K562 (cell line): ENCODE results near the gene CC2D1A.

Experiments used
- CHD1 ChIP-seq: fragments of 200-600 bp; sonication (generic); IDR thresholded peaks from one replicate; pipeline ENCODE4 v1.6.1; 2012; ENCODE audit warnings: mild to moderate bottlenecking, moderate library complexity, low read length, inconsistent platforms
- CTCF ChIP-seq, 3 experiments: IDR thresholded peaks in 2 of 3; conservative IDR thresholded peaks in 1 of 3; 2 replicates each; pipeline ENCODE4 v1.5.1; 2011 to 2012; ENCODE audit warnings: low read length in 3 of 3, mild to moderate bottlenecking in 3 of 3, control low read depth in 2 of 3, improper control_type of control experiment in 1 of 3, inconsistent platforms in 1 of 3, low read depth in 1 of 3, mixed read lengths in 1 of 3, moderate library complexity in 1 of 3; ENCODE audit not compliant: insufficient read depth in 2 of 3
- ERF ChIP-seq: fragments of 450-650 bp; formaldehyde crosslinking; IDR thresholded peaks from 2 replicates; pipeline ENCODE4 v1.4.0; 2020; ENCODE audit warnings: mild to moderate bottlenecking, mixed read lengths
- ID3 ChIP-seq, 2 experiments: fragments of 250-450 bp in 1 of 2; fragments of 450-650 bp in 1 of 2; sonication (Bioruptor Pico) in 1 of 2; IDR thresholded peaks; 2 replicates each; pipeline versions ENCODE4 v1.6.1 to v1.8.0; 2016 to 2021; ENCODE audit warnings: mild to moderate bottlenecking in 2 of 2, moderate library complexity in 2 of 2, missing compliant biosample characterization in 1 of 2, missing genetic modification characterization in 1 of 2
- KAT8 ChIP-seq: fragments of 450-650 bp; IDR thresholded peaks from 2 replicates; pipeline ENCODE4 v1.6.1; 2016; ENCODE audit warnings: low read depth, mild to moderate bottlenecking
- LARP7 ChIP-seq: fragments of 450-650 bp; IDR thresholded peaks from 2 replicates; pipeline ENCODE4 v1.6.1; 2016
- RAD21 ChIP-seq, 2 experiments: fragments of 250-450 bp in 1 of 2; fragments of 450-650 bp in 1 of 2; sonication (Bioruptor Pico) in 1 of 2; formaldehyde crosslinking in 1 of 2; IDR thresholded peaks in 1 of 2; conservative IDR thresholded peaks in 1 of 2; 2 replicates each; pipeline versions ENCODE4 v1.4.0 to v1.8.0; 2020 to 2022; ENCODE audit warnings: mild to moderate bottlenecking in 2 of 2, moderate library complexity in 1 of 2
- SAFB2 ChIP-seq: fragments of 200-400 bp; formaldehyde crosslinking; IDR thresholded peaks from 2 replicates; pipeline ENCODE4 v1.6.1; 2018; ENCODE audit warnings: borderline replicate concordance, low read length, low read depth, moderate library complexity; ENCODE audit not compliant: severe bottlenecking
- SREBF2 ChIP-seq: sonication (generic); formaldehyde crosslinking; IDR thresholded peaks from 2 replicates; pipeline ENCODE4 v1.4.0; 2020; ENCODE audit warnings: mild to moderate bottlenecking, missing genetic modification reagents
- YY1 ChIP-seq, 3 experiments: IDR thresholded peaks; 2 replicates each; pipeline ENCODE4 v1.6.1; 2011; ENCODE audit warnings: low read length in 2 of 3, mild to moderate bottlenecking in 2 of 3, moderate library complexity in 2 of 3, borderline replicate concordance in 1 of 3, control low read depth in 1 of 3, low read depth in 1 of 3; ENCODE audit not compliant: insufficient read depth in 3 of 3, insufficient replicate concordance in 2 of 3, control insufficient read depth in 1 of 3, insufficient read length in 1 of 3; ENCODE audit errors: extremely low read depth in 1 of 3
- ZNF282 ChIP-seq: sonication (generic); formaldehyde crosslinking; IDR thresholded peaks from 2 replicates; pipeline ENCODE4 v1.8.1; 2023; ENCODE audit warnings: missing genetic modification reagents

DNA sequence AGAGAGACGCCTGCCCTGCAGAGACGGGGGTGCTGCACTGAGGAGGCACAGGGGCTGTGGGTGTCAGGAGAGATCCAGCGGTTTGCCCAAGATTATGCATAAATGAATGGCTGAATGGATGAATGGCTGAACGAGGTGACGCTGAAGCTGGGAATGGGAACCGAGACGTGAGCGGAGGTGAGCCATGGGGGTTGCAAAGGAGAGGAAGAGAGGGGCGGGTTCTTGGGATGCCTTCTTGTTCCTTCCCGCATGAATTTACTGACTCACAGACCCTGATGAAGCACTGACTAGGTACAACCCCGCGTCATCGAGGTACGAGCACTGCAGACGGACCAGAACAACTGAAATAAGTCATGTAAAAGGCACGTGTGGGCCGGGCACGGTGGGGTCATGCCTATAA is 63.0 kb downstream of the CC2D1A start:
- TF ChIP-seq SREBF2 (CRISPR knock-in tag) (no peak), LARP7 (no peak), RAD21 (CRISPR knock-in tag; conservative IDR thresholded peaks at IDR 0.05 in 1 of 2, IDR thresholded peaks at IDR 0.05 in 1 of 2) (no peak), SAFB2 (no peak), ZNF282 (CRISPR knock-in tag) (no peak), ERF (CRISPR knock-in tag) (no peak), CHD1 (no peak), CTCF (IDR thresholded peaks at IDR 0.05 in 2 of 3, conservative IDR thresholded peaks at IDR 0.05 in 1 of 3; ENCODE audit: insufficient read depth in 2 of 3, low read depth in 1 of 3, low read length in 3 of 3) (no peak), KAT8 (no peak), ID3 (CRISPR knock-in tag; IDR thresholded peaks at IDR 0.05) (no peak), ID3 (tag; IDR thresholded peaks at IDR 0.05) (no peak), YY1 (IDR thresholded peaks at IDR 0.05; ENCODE audit: borderline replicate concordance in 1 of 3, control insufficient read depth in 1 of 3, extremely low read depth in 1 of 3, insufficient read depth in 3 of 3, insufficient read length in 1 of 3, insufficient replicate concordance in 2 of 3, low read depth in 1 of 3, low read length in 2 of 3) (no peak)
